Neutrophil (primary cell): ENCODE data around the gene GALNT18.

ENCODE experiments used
- H3K27ac ChIP-seq: fragments of 200-600 bp; sonication (generic); 2 replicates; pipeline ENCODE4 v1.5.1; 2016; ENCODE audit warnings: mild to moderate bottlenecking, moderate library complexity
- H3K27me3 ChIP-seq: fragments of 200-600 bp; sonication (generic); 2 replicates; pipeline ENCODE4 v1.6.0; 2016; ENCODE audit warnings: mild to moderate bottlenecking
- H3K36me3 ChIP-seq: fragments of 200-600 bp; sonication (generic); 2 replicates; pipeline ENCODE4 v1.5.1; 2017
- H3K4me1 ChIP-seq, 2 experiments: fragments of 200-600 bp in 1 of 2; sonication (generic) in 1 of 2; 1 replicate in 1 of 2; 2 replicates in 1 of 2; pipeline versions ENCODE4 v1.5.1 to v1.6.1; 2013 to 2016; ENCODE audit warnings: low read depth in 1 of 2, low read length in 1 of 2, mild to moderate bottlenecking in 1 of 2, moderate library complexity in 1 of 2; ENCODE audit not compliant: control insufficient read depth in 1 of 2, insufficient read depth in 1 of 2
- H3K4me3 ChIP-seq, 2 experiments: fragments of 200-600 bp in 1 of 2; sonication (generic) in 1 of 2; 1 replicate in 1 of 2; 2 replicates in 1 of 2; pipeline ENCODE4 v1.5.1; 2013 to 2016; ENCODE audit warnings: low read depth in 1 of 2, low read length in 1 of 2, mild to moderate bottlenecking in 1 of 2, moderate library complexity in 1 of 2
- H3K9me3 ChIP-seq: fragments of 200-600 bp; sonication (generic); 2 replicates; pipeline ENCODE4 v1.5.1; 2016
- TF ChIP-seq, protein P1 (sequence below): fragments of 200-600 bp; sonication (generic); IDR thresholded peaks from 2 replicates; pipeline ENCODE4 v1.5.1; 2016; ENCODE audit warnings: antibody characterized with exemption

Gene GALNT18

GRCh38 chr11:11292839-11293238 is 329.0 kb downstream of the GALNT18 start:
- no peak overlapping the region for H3K27ac ChIP-seq
- TF ChIP-seq, protein P1, sequence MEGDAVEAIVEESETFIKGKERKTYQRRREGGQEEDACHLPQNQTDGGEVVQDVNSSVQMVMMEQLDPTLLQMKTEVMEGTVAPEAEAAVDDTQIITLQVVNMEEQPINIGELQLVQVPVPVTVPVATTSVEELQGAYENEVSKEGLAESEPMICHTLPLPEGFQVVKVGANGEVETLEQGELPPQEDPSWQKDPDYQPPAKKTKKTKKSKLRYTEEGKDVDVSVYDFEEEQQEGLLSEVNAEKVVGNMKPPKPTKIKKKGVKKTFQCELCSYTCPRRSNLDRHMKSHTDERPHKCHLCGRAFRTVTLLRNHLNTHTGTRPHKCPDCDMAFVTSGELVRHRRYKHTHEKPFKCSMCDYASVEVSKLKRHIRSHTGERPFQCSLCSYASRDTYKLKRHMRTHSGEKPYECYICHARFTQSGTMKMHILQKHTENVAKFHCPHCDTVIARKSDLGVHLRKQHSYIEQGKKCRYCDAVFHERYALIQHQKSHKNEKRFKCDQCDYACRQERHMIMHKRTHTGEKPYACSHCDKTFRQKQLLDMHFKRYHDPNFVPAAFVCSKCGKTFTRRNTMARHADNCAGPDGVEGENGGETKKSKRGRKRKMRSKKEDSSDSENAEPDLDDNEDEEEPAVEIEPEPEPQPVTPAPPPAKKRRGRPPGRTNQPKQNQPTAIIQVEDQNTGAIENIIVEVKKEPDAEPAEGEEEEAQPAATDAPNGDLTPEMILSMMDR: no peak
- H3K9me3 ChIP-seq: no peaks in the 10 kb centered on the region
- no peak overlapping the region for H3K4me3 ChIP-seq
- no peaks in the 10 kb centered on the region for H3K4me1 ChIP-seq
- peaks cover 9% of the 10 kb centered on the region for H3K27me3 ChIP-seq
- H3K36me3 ChIP-seq: no peaks in the 10 kb centered on the region

DNA sequence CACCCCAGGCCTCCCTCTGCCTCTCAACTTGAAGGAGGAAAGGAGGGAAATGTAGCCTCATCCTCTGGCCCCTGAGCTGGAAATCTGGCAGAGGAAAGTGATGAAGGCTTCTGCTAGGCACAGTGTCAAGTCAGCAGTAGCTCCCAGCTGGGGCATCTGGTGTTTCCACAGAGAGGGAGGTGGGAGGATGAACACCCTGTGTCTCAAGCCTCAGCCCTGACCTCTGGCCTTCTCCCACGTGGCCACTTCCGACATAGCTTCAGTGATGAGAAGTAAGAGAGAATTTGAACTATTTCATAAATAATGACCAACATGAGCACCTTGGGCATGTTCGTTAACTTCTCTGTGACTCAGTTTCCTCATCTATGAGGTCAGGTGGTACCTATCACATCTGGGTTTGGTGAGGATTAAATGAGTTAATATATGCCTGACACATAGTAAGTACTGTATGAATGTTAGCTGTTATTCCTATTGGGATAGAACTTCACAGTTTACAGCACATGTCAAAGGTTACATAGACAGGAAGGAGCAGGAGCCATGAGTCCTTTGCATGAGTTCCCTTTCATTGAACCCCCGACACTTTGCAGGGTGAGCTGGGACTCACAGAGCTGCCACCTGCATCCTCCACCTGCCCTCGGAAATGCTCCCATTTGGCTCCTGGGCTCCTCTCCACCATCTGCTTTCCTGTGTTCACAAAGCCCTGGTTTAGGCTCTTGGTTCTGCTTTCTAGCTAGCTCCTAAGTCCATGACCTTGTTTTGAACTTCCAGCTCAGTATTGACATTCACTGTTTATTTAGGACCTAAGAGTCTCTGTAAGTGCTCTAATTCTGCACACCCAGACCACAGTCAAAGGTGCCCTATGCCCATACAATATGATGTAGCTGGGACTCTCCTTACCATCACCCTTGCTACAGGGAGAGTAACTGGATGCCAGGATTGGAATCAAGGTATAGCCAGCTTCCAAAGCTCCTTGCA is 330.5 kb downstream of the GALNT18 start:
- no peaks in the 10 kb centered on the region for H3K4me1 ChIP-seq
- TF ChIP-seq, protein P1: no peak
- no peak overlapping the region for H3K4me3 ChIP-seq
- H3K27me3 ChIP-seq: peaks cover 19% of the 10 kb centered on the region
- no peaks in the 10 kb centered on the region for H3K36me3 ChIP-seq
- no peak overlapping the region for H3K27ac ChIP-seq
- no peaks in the 10 kb centered on the region for H3K9me3 ChIP-seq

DNA sequence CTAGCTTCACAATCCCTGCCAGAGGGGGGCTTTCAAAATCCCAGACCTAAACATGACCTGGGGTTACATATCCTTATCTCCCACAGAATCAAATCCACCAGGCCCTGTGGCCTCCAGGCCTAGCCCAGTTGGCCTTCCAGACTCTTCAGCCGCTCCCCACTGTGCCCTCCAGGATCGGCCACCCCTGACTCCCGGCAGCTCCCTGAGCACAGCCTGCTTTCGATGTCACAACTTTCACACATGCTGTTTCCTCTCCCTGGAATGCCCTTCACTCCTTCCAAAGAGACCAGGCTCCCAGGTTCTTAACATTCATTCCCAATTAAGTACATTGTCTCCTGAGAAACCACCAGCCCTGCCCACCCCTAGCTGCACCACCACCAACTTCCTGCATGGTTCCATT is 331.5 kb downstream of the GALNT18 start:
- H3K27me3 ChIP-seq: peaks cover 22% of the 10 kb centered on the region
- TF ChIP-seq, protein P1: no peak
- H3K36me3 ChIP-seq: no peaks in the 10 kb centered on the region
- H3K4me1 ChIP-seq: no peaks in the 10 kb centered on the region
- H3K9me3 ChIP-seq: no peaks in the 10 kb centered on the region
- no peak overlapping the region for H3K4me3 ChIP-seq
- H3K27ac ChIP-seq: no peak overlapping the region

DNA sequence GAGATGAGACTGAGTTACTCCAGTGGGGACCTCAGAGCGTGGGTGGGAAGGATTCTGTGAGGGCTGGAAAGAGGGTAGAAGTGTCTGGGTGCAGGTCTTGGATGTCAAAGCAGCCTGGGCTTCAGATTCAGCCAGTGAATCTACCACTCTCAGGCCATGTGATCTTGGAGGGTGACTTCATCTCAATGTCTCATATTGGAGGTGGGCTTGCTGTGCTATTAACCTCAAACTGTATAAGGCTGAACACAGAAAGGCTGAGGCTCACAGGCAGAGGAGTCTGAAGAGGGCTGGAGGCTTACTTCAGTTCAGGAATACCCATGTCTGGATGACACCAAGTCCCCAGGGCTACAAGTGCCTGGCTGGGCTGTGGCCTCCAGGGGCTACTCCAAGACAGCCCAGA is 332.1 kb downstream of the GALNT18 start:
- Histone ChIP-seq H3K4me1 (no peaks in the 10 kb centered on the region), H3K36me3 (no peaks in the 10 kb centered on the region), H3K9me3 (no peaks in the 10 kb centered on the region), H3K4me3 (no peak overlapping the region), H3K27ac (no peak overlapping the region), H3K27me3 (peaks cover 22% of the 10 kb centered on the region)
- TF ChIP-seq, protein P1: no peak

DNA sequence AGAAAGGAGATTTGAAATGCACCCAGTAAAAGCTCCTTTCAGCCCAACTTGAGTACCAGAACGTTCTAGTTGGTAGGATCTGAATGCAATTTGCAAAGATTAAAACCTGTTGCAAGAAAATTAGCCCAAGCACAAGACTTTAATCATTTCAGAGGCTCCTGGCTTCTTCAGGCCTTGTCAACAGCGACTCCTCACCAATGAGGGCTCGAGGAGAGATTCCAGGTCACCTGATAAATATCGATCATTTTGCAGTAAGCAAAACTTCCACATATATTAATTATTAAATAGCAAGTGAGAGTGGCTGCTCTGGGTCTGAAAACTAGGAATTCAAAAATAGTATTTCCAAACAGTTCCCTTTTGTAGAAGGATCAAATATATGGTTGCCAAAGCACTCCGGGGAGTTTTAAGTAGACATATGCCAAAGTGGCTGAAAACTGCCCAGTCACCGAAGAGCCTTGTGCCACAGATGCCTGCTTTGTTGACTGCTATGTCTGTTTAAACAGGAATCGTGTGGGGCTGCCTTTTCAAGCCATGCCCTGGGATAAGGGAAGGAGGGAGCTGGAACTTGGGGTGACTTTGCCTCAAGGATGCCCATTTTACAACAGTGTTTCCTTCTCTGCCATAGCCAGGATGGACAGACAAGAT is 332.7 kb downstream of the GALNT18 start:
- TF ChIP-seq, protein P1: no peak
- Histone ChIP-seq H3K4me1 (no peaks in the 10 kb centered on the region), H3K36me3 (no peaks in the 10 kb centered on the region), H3K27ac (no peak overlapping the region), H3K9me3 (no peaks in the 10 kb centered on the region), H3K27me3 (peaks cover 22% of the 10 kb centered on the region), H3K4me3 (no peak overlapping the region)
